Measurements from ENCODE around the gene OR2AT4. TPM values are rescaled to one million over a fixed set of nuclear protein-coding genes. Genes with fewer than 3 reads are reported as not detected.
"Not testable (repeated sequence)": the region's sequence is repeated elsewhere in the genome, so short reads cannot be mapped to it uniquely, and the experiment has no call there.

Gene OR2AT4
- total RNA-seq, 2 donors from 2014 or later: not detected

DNA sequence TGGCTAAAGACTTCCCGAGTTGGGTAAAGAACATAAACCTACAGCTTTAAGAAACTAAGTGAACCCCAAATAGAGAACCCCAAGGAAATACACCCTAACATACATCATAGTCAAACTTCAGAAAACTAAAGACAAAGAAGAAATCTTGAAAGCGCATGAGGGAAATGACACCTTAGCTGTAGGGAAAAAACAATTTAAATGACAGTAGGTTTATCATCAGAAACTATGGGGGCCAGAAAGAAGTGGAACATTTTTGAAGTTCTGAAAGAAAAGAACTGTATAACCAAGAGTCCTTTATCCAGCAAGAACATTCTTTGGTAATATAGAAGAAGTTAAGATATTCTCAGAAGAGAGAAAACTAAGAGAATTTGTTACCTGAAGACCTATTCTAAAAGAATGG is 15.5 kb upstream of the OR2AT4 start:
- intact Hi-C loops (cut with DNase I): no loop called here
- DNase-seq: no peak
- no peaks in the 10 kb centered on the region for H3K27me3 ChIP-seq
- H3K27ac ChIP-seq: no peak overlapping the region
- no peaks in the 10 kb centered on the region for H3K4me1 ChIP-seq
- no peak overlapping the region for H3K9ac ChIP-seq (ENCODE audit: low read depth in 2 of 2, low read length in 2 of 2)
- TF ChIP-seq, protein P1, sequence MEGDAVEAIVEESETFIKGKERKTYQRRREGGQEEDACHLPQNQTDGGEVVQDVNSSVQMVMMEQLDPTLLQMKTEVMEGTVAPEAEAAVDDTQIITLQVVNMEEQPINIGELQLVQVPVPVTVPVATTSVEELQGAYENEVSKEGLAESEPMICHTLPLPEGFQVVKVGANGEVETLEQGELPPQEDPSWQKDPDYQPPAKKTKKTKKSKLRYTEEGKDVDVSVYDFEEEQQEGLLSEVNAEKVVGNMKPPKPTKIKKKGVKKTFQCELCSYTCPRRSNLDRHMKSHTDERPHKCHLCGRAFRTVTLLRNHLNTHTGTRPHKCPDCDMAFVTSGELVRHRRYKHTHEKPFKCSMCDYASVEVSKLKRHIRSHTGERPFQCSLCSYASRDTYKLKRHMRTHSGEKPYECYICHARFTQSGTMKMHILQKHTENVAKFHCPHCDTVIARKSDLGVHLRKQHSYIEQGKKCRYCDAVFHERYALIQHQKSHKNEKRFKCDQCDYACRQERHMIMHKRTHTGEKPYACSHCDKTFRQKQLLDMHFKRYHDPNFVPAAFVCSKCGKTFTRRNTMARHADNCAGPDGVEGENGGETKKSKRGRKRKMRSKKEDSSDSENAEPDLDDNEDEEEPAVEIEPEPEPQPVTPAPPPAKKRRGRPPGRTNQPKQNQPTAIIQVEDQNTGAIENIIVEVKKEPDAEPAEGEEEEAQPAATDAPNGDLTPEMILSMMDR (IDR thresholded peaks at IDR 0.05): no peak
- no peaks in the 10 kb centered on the region for H3K9me3 ChIP-seq
- no peaks in the 10 kb centered on the region for H3K36me3 ChIP-seq
- no peak overlapping the region for H3K4me3 ChIP-seq

DNA sequence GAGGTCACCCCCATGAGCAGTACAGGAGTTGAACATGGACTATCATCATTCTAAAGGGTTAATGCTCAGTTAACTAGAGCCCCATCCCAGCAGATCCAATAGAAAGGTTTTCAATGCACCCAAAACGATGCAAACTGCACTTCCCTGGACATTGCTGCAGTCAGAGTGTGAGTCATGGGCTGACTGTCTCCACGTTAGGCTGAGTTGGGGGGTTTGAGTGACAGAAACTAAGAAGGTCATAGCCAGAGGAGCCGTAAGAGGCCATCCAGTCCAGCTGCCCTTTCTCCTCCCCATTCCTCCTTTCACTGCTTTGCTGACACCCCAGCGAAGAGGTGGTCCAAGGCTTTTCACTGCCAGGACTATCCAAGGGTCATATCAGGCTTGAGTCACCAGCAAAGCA is 10.5 kb upstream of the OR2AT4 start:
- H3K27ac ChIP-seq: no peak overlapping the region
- H3K27me3 ChIP-seq: no peaks in the 10 kb centered on the region
- TF ChIP-seq, protein P1 (IDR thresholded peaks at IDR 0.05): no peak
- intact Hi-C loops (cut with DNase I): no loop called here
- no peaks in the 10 kb centered on the region for H3K4me1 ChIP-seq
- no peak overlapping the region for H3K4me3 ChIP-seq
- H3K36me3 ChIP-seq: no peaks in the 10 kb centered on the region
- no peaks in the 10 kb centered on the region for H3K9me3 ChIP-seq
- no peak overlapping the region for H3K9ac ChIP-seq (ENCODE audit: low read depth in 2 of 2, low read length in 2 of 2)
- no peak for DNase-seq

GRCh38 chr11:75105967-75106681 is 9.4 kb upstream of the OR2AT4 start:
- intact Hi-C loops (cut with DNase I); H3K27ac ChIP-seq; H3K27me3 ChIP-seq; H3K36me3 ChIP-seq; H3K9ac ChIP-seq (ENCODE audit: low read depth in 2 of 2, low read length in 2 of 2); H3K4me3 ChIP-seq; H3K9me3 ChIP-seq; H3K4me1 ChIP-seq; DNase-seq: not testable (repeated sequence)

DNA sequence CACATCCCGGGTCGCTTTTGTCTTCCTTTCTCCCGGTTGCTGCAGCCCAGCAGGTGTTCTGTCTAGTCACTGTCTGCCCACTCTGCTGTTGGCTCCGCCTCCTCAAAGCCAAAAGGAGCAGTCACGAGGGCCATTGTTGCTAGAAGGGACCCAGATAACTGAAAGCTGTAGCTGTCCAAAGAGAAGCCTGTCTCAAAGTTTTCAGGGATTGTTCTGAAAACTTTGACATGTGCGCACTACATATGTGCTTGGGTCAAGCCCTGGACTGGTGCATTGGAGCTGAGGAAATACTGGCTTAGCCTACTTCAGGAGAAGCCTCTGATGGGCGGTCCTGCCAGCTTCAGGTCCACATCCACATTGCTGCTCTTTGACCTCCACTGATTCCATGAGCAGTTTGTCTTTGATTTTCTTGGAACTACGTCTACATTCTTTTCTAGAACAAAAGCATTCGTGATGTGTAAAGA is 8.8 kb upstream of the OR2AT4 start:
- Histone ChIP-seq H3K9me3 (no peaks in the 10 kb centered on the region), H3K27me3 (no peaks in the 10 kb centered on the region), H3K4me3 (no peak overlapping the region), H3K36me3 (no peaks in the 10 kb centered on the region), H3K4me1 (no peaks in the 10 kb centered on the region), H3K9ac (ENCODE audit: low read depth in 2 of 2, low read length in 2 of 2) (no peak overlapping the region), H3K27ac (no peak overlapping the region)
- TF ChIP-seq, protein P1 (IDR thresholded peaks at IDR 0.05): no peak
- intact Hi-C loops (cut with DNase I): no loop called here
- no peak for DNase-seq

- H3K36me3 ChIP-seq: no peaks in the 10 kb centered on the region
- no peaks in the 10 kb centered on the region for H3K27me3 ChIP-seq
- TF ChIP-seq, protein P1 (IDR thresholded peaks at IDR 0.05): no peak
- H3K9ac ChIP-seq (ENCODE audit: low read depth in 2 of 2, low read length in 2 of 2): no peak overlapping the region
- no peak overlapping the region for H3K27ac ChIP-seq
- no peak for DNase-seq
- intact Hi-C loops (cut with DNase I): no loop called here
- H3K4me3 ChIP-seq: no peak overlapping the region
- H3K9me3 ChIP-seq: no peaks in the 10 kb centered on the region
- no peaks in the 10 kb centered on the region for H3K4me1 ChIP-seq
Observed at GRCh38 chr11:75103380-75104026, 6.8 kb upstream of the OR2AT4 start.
